ENCODE results near the gene TAS2R1. TPM values are rescaled to one million over a fixed set of nuclear protein-coding genes. Genes with fewer than 3 reads are reported as not detected.

The TAS2R1 gene
- total and polyA plus RNA-seq, 10 of the 15 experiments (the other 5 are each of a cell fraction or from before 2014, with no cell fraction given) = not detected

DNA sequence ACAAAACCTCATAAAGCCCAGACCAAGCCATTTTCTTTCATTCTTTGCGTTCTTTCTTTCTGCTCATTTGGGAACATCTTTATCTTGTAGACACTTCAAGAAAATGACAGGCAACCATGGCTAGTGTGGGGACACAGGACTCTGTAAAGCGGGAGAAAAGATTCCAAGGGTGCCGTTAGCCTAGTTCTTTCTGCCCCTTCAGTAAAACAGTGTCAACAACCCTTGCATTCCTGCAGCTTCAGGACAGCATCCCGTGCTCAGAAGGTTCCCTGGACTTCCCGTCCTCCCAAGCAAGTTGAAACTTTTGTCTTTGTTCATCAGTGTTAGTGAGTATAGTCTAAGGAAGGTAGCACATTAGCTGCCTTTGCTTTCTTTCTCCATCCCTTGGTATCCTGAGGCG, 41.9 kb downstream of the TAS2R1 start:
- no peaks in the 10 kb centered on the region for H3K9me3 ChIP-seq (replicated peaks; ENCODE audit: control insufficient read depth, insufficient read depth, low read length)
- in situ Hi-C loops (cut with MboI) (no loop called here), intact Hi-C loops (cut with micrococcal nuclease; ENCODE audit: unreplicated experiment) (no loop called here)
- 36% methylated on average over 6 of the region's 6 CpGs for WGBS (ENCODE audit: insufficient coverage, insufficient replicate concordance, low lambda C conversion rate, missing lambda C conversion rate)
- no peaks in the 10 kb centered on the region for H4K20me1 ChIP-seq (ENCODE audit: control insufficient read depth, insufficient read depth)
- FAIRE-seq (no peak), ATAC-seq (no peak), DNase-seq (ENCODE audit: low read depth, low spot score) (no peak)
- ChIA-PET RAD21 (ENCODE audit: unreplicated experiment) (no interaction called here), SMC1A (ENCODE audit: uncharacterized antibody, unreplicated experiment) (no interaction called here), POLR2A (no interaction called here), CTCF (interaction anchor here (1.3 kb wide), 1 partner anchor 44 kb away, joined by 6 read pairs; no protein-coding TSS in a partner anchor)
- H3K4me1 ChIP-seq (ENCODE audit: control insufficient read depth, insufficient read depth, low read length) = no peaks in the 10 kb centered on the region
- no peak overlapping the region for H3K27ac ChIP-seq (ENCODE audit: control insufficient read depth, insufficient read depth)
- no peaks in the 10 kb centered on the region for H3K79me2 ChIP-seq (ENCODE audit: control insufficient read depth, insufficient read depth, low read length)
- H3K9ac ChIP-seq (ENCODE audit: control insufficient read depth, insufficient read depth, low read length) = no peak overlapping the region
- H2AFZ ChIP-seq (ENCODE audit: control insufficient read depth, low read depth, low read length) = no peak overlapping the region
- TF ChIP-seq, protein P1, sequence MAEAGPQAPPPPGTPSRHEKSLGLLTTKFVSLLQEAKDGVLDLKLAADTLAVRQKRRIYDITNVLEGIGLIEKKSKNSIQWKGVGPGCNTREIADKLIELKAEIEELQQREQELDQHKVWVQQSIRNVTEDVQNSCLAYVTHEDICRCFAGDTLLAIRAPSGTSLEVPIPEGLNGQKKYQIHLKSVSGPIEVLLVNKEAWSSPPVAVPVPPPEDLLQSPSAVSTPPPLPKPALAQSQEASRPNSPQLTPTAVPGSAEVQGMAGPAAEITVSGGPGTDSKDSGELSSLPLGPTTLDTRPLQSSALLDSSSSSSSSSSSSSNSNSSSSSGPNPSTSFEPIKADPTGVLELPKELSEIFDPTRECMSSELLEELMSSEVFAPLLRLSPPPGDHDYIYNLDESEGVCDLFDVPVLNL (IDR thresholded peaks at IDR 0.05; ENCODE audit: low read depth, low read length) = no peak
- TF ChIP-seq FOXM1 (IDR thresholded peaks at IDR 0.05; ENCODE audit: low read depth, low read length) = no peak
- TF ChIP-seq SRF (IDR thresholded peaks at IDR 0.05; ENCODE audit: low read depth in 2 of 2, low read length in 2 of 2) = no peak
- no peak for TF ChIP-seq RBBP5 (conservative IDR thresholded peaks at IDR 0.05)
- no peak for TF ChIP-seq RELA (IDR thresholded peaks at IDR 0.05; ENCODE audit: borderline replicate concordance, partially characterized antibody)
- no peak for TF ChIP-seq BRCA1 (IDR thresholded peaks at IDR 0.05; ENCODE audit: low read depth, low read length)
- no peak for TF ChIP-seq MYC (IDR thresholded peaks at IDR 0.05; ENCODE audit: insufficient read depth, insufficient read length, insufficient replicate concordance, low read length, severe bottlenecking)
- TF ChIP-seq NR2F1 (conservative IDR thresholded peaks at IDR 0.05) = no peak
- H3K27me3 ChIP-seq (replicated peaks in 1 of 2; ENCODE audit: control insufficient read depth in 2 of 2, insufficient read depth in 2 of 2, low read length in 1 of 2) = no peaks in the 10 kb centered on the region
- H3K4me2 ChIP-seq (ENCODE audit: control insufficient read depth, insufficient read depth) = no peak overlapping the region
- no TSS peak for BruUV-seq (replicated peaks)
- H3K4me3 ChIP-seq = no peak overlapping the region
- H3K36me3 ChIP-seq (ENCODE audit: control insufficient read depth in 2 of 2, insufficient read depth in 2 of 2, low read length in 1 of 2) = no peaks in the 10 kb centered on the region

DNA sequence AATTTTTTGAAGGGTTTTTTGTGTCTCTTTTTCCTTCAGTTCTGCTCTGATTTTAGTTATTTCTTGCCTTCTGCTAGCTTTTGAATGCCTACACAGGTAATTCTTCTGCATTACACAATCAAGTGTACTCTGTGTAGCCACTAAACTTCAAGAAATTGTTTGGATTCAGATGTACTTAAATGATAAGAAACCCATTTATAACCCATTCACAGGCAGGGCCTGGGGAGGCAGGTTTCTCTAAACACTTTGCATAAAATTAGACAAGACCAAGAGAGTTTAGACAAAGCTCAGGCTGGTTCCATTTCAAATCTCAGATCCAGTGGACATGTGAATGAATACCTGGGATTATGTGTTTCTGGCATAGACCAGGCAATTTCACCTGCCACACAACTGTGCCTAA, 43.0 kb downstream of the TAS2R1 start:
- Histone ChIP-seq H4K20me1 (ENCODE audit: control insufficient read depth, insufficient read depth) (no peaks in the 10 kb centered on the region), H3K36me3 (ENCODE audit: control insufficient read depth in 2 of 2, insufficient read depth in 2 of 2, low read length in 1 of 2) (no peaks in the 10 kb centered on the region), H3K9me3 (replicated peaks; ENCODE audit: control insufficient read depth, insufficient read depth, low read length) (no peaks in the 10 kb centered on the region), H3K4me3 (no peak overlapping the region), H3K4me2 (ENCODE audit: control insufficient read depth, insufficient read depth) (no peak overlapping the region), H3K9ac (ENCODE audit: control insufficient read depth, insufficient read depth, low read length) (no peak overlapping the region), H3K4me1 (ENCODE audit: control insufficient read depth, insufficient read depth, low read length) (no peaks in the 10 kb centered on the region), H2AFZ (ENCODE audit: control insufficient read depth, low read depth, low read length) (no peak overlapping the region), H3K27me3 (replicated peaks in 1 of 2; ENCODE audit: control insufficient read depth in 2 of 2, insufficient read depth in 2 of 2, low read length in 1 of 2) (no peaks in the 10 kb centered on the region), H3K79me2 (ENCODE audit: control insufficient read depth, insufficient read depth, low read length) (no peaks in the 10 kb centered on the region), H3K27ac (ENCODE audit: control insufficient read depth, insufficient read depth) (no peak overlapping the region)
- intact Hi-C loops (cut with micrococcal nuclease; ENCODE audit: unreplicated experiment) (no loop called here), in situ Hi-C loops (cut with MboI) (no loop called here)
- DNase-seq (ENCODE audit: low read depth, low spot score) (no peak), ATAC-seq (no peak), FAIRE-seq (no peak)
- SMC1A ChIA-PET (ENCODE audit: uncharacterized antibody, unreplicated experiment) = no interaction called here
- RAD21 ChIA-PET (ENCODE audit: unreplicated experiment) = no interaction called here
- CTCF ChIA-PET = no interaction called here
- POLR2A ChIA-PET = no interaction called here
- BruUV-seq (replicated peaks) = no TSS peak
- TF ChIP-seq, protein P2, sequence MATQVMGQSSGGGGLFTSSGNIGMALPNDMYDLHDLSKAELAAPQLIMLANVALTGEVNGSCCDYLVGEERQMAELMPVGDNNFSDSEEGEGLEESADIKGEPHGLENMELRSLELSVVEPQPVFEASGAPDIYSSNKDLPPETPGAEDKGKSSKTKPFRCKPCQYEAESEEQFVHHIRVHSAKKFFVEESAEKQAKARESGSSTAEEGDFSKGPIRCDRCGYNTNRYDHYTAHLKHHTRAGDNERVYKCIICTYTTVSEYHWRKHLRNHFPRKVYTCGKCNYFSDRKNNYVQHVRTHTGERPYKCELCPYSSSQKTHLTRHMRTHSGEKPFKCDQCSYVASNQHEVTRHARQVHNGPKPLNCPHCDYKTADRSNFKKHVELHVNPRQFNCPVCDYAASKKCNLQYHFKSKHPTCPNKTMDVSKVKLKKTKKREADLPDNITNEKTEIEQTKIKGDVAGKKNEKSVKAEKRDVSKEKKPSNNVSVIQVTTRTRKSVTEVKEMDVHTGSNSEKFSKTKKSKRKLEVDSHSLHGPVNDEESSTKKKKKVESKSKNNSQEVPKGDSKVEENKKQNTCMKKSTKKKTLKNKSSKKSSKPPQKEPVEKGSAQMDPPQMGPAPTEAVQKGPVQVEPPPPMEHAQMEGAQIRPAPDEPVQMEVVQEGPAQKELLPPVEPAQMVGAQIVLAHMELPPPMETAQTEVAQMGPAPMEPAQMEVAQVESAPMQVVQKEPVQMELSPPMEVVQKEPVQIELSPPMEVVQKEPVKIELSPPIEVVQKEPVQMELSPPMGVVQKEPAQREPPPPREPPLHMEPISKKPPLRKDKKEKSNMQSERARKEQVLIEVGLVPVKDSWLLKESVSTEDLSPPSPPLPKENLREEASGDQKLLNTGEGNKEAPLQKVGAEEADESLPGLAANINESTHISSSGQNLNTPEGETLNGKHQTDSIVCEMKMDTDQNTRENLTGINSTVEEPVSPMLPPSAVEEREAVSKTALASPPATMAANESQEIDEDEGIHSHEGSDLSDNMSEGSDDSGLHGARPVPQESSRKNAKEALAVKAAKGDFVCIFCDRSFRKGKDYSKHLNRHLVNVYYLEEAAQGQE (IDR thresholded peaks at IDR 0.05; ENCODE audit: low read depth, low read length) = no peak
- TF ChIP-seq NR2C1 (IDR thresholded peaks at IDR 0.05) = no peak
- no peak for TF ChIP-seq POLR2A (IDR thresholded peaks at IDR 0.05; ENCODE audit: low read depth, low read length)
- TF ChIP-seq SMAD1 (IDR thresholded peaks at IDR 0.05; ENCODE audit: low read depth, partially characterized antibody) = no peak
- no peak for TF ChIP-seq FOXM1 (IDR thresholded peaks at IDR 0.05; ENCODE audit: low read depth, low read length)
- no peak for TF ChIP-seq EZH2 (IDR thresholded peaks at IDR 0.05; ENCODE audit: borderline replicate concordance, control insufficient read depth, low read depth, low read length)
- TF ChIP-seq NFYA (IDR thresholded peaks at IDR 0.05; ENCODE audit: borderline replicate concordance, low read depth, low read length) = no peak
- no peak for TF ChIP-seq BRCA1 (IDR thresholded peaks at IDR 0.05; ENCODE audit: low read depth, low read length)
- no peak for TF ChIP-seq HDAC2 (IDR thresholded peaks at IDR 0.05)
- TF ChIP-seq IKZF1 (conservative IDR thresholded peaks at IDR 0.05) = no peak
